Measurements from ENCODE around the gene BCAR1.

BCAR1 gene

GRCh38 chr16:75239542-75240122, 11.8 kb downstream of the BCAR1 start:
- no peaks in the 10 kb centered on the region for H3K4me1 ChIP-seq (ENCODE audit: insufficient read depth, low read length)
- no peak overlapping the region for H3K9ac ChIP-seq (ENCODE audit: low read depth, low read length)
- H4K20me1 ChIP-seq (ENCODE audit: insufficient read depth, low read length) = peaks cover 13% of the 10 kb centered on the region
- H3K79me2 ChIP-seq (ENCODE audit: insufficient read depth, low read length) = no peaks in the 10 kb centered on the region
- H2AFZ ChIP-seq (ENCODE audit: low read depth, low read length) = no peak overlapping the region
- H3K9me3 ChIP-seq (ENCODE audit: insufficient read depth, low read length, severe bottlenecking) = no peaks in the 10 kb centered on the region
- H3K27ac ChIP-seq (ENCODE audit: low read length) = no peak overlapping the region
- H3K27me3 ChIP-seq (ENCODE audit: insufficient read depth, low read length, poor library complexity) = no peaks in the 10 kb centered on the region
- DNase-seq (no peak), ATAC-seq (ENCODE audit: insufficient read depth, low read depth) (no peak)
- TF ChIP-seq CTCF (IDR thresholded peaks at IDR 0.05; ENCODE audit: borderline replicate concordance, extremely low read depth, low read length, poor library complexity, severe bottlenecking) (no peak), EZH2 (IDR thresholded peaks at IDR 0.05; ENCODE audit: borderline replicate concordance, low read depth, low read length, severe bottlenecking) (no peak)
- H3K36me3 ChIP-seq (ENCODE audit: insufficient read depth, low read length) = no peaks in the 10 kb centered on the region
- no peak overlapping the region for H3K4me2 ChIP-seq (ENCODE audit: insufficient read depth, low read length)
- H3K4me3 ChIP-seq (ENCODE audit: low read depth in 1 of 2, low read length in 2 of 2) = no peak overlapping the region

- ATAC-seq (ENCODE audit: insufficient read depth, low read depth) = no peak
- no peak overlapping the region for H3K27ac ChIP-seq (ENCODE audit: low read length)
Observed at GRCh38 chr16:75238853-75239541, 12.4 kb downstream of the BCAR1 start.

GRCh38 chr16:75238132-75238852, 13.1 kb downstream of the BCAR1 start:
- Histone ChIP-seq H3K4me2 (ENCODE audit: insufficient read depth, low read length) (no peak overlapping the region), H3K4me3 (ENCODE audit: low read depth in 1 of 2, low read length in 2 of 2) (no peak overlapping the region), H2AFZ (ENCODE audit: low read depth, low read length) (no peak overlapping the region), H3K27ac (ENCODE audit: low read length) (no peak overlapping the region), H3K27me3 (ENCODE audit: insufficient read depth, low read length, poor library complexity) (no peaks in the 10 kb centered on the region), H3K9ac (ENCODE audit: low read depth, low read length) (no peak overlapping the region), H3K4me1 (ENCODE audit: insufficient read depth, low read length) (peaks cover 6% of the 10 kb centered on the region), H4K20me1 (ENCODE audit: insufficient read depth, low read length) (peaks cover 14% of the 10 kb centered on the region), H3K36me3 (ENCODE audit: insufficient read depth, low read length) (no peaks in the 10 kb centered on the region), H3K9me3 (ENCODE audit: insufficient read depth, low read length, severe bottlenecking) (no peaks in the 10 kb centered on the region), H3K79me2 (ENCODE audit: insufficient read depth, low read length) (no peaks in the 10 kb centered on the region)
- DNase-seq (peak; percentile 25), ATAC-seq (ENCODE audit: insufficient read depth, low read depth) (0 out of 3 replicates have a peak, but pooled peaks have one; percentile 11)
- no peak for TF ChIP-seq EZH2 (IDR thresholded peaks at IDR 0.05; ENCODE audit: borderline replicate concordance, low read depth, low read length, severe bottlenecking)
- no peak for TF ChIP-seq CTCF (IDR thresholded peaks at IDR 0.05; ENCODE audit: borderline replicate concordance, extremely low read depth, low read length, poor library complexity, severe bottlenecking)

More at GRCh38 chr16:75238853-75239541, 12.4 kb downstream of the BCAR1 start:
- Histone ChIP-seq H3K4me1 (ENCODE audit: insufficient read depth, low read length) (peaks cover 2% of the 10 kb centered on the region), H3K36me3 (ENCODE audit: insufficient read depth, low read length) (no peaks in the 10 kb centered on the region), H3K4me3 (ENCODE audit: low read depth in 1 of 2, low read length in 2 of 2) (no peak overlapping the region), H3K9ac (ENCODE audit: low read depth, low read length) (no peak overlapping the region), H3K4me2 (ENCODE audit: insufficient read depth, low read length) (no peak overlapping the region), H3K79me2 (ENCODE audit: insufficient read depth, low read length) (no peaks in the 10 kb centered on the region), H3K9me3 (ENCODE audit: insufficient read depth, low read length, severe bottlenecking) (no peaks in the 10 kb centered on the region), H4K20me1 (ENCODE audit: insufficient read depth, low read length) (peaks cover 14% of the 10 kb centered on the region), H2AFZ (ENCODE audit: low read depth, low read length) (no peak overlapping the region), H3K27me3 (ENCODE audit: insufficient read depth, low read length, poor library complexity) (no peaks in the 10 kb centered on the region)
- TF ChIP-seq EZH2 (IDR thresholded peaks at IDR 0.05; ENCODE audit: borderline replicate concordance, low read depth, low read length, severe bottlenecking) (no peak), CTCF (IDR thresholded peaks at IDR 0.05; ENCODE audit: borderline replicate concordance, extremely low read depth, low read length, poor library complexity, severe bottlenecking) (no peak)
- DNase-seq = no peak

Data from DND-41 (cell line).